GM18520 (cell line): ENCODE data around the gene RNF38.
A peak's percentile ranks its signal among the peaks of the same experiment; 100 is the strongest.
"Not testable (repeated sequence)": the region's sequence is repeated elsewhere in the genome, so short reads cannot be mapped to it uniquely, and the experiment has no call there.

Experiments
- ATAC-seq: cut with Tn5 transposase; IDR thresholded peaks from one replicate; pipeline ENCODE4 v1.9.1; 2021; ENCODE audit not compliant: unreplicated experiment

Gene RNF38

GRCh38 chr9:36407122-36407723, 7.2 kb upstream of the RNF38 start:
- no peak for ATAC-seq

- ATAC-seq, result no peak
These were observed 2.5 kb upstream of the RNF38 start for GRCh38 chr9:36402536-36402935.

DNA sequence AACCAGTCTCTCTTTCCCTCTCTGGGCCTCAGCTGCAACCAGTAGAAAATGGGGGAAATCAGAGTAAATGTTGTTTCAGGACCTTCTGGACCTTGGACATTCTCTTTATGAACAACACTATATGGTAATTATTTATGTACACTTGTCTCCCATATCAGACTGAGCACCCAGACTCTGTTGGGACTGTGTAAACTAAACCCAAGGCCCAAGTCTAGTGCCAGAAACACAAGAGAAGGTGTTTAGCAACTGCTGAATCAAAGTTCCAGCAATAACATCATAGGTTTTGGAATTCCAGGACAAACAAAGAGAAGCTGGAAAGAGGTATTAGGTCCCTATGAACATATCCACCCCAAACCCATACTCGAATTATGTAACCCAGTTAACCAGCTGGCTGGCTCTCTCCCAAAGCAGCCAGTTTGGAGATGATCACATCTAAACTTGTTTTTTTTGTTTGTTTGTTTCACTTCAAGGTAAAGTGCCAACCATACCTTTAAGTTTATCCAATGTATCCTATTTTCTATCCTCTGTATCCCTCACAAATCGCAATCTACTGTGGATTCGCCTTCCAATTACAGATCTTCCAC, 1.9 kb upstream of the RNF38 start:
- no peak for ATAC-seq

DNA sequence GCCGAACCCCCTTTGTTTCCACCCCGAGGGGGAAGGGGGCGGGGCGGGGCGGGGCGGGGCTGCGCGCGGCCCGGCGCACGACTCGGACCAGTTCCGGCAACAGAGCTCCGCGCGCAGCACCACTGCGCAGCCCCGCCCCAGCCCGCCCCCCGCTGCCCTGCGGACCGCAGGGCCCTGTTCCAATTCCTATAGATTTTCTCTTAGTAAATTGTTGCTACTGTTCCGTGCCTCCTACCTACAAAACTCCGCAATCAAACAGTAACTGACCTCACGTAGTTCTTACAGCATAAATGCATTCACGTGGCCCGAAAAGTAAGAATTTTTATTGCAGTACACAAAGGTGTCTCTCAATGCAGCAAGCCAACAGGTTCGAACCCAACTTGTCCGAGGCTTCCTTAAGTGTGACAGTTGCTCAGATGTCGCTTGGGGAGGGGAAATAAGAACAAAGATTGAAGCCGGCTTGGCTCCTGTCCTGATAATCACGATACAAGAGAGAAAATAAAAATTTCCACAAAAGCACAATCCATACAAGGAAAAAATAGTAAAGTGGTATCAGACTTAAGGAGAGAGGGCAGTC, 1.2 kb upstream of the RNF38 start:
- ATAC-seq, result peak; percentile 30

- ATAC-seq, result peak; percentile 59
These were observed 479 bp upstream of the RNF38 start for GRCh38 chr9:36400332-36401163.

DNA sequence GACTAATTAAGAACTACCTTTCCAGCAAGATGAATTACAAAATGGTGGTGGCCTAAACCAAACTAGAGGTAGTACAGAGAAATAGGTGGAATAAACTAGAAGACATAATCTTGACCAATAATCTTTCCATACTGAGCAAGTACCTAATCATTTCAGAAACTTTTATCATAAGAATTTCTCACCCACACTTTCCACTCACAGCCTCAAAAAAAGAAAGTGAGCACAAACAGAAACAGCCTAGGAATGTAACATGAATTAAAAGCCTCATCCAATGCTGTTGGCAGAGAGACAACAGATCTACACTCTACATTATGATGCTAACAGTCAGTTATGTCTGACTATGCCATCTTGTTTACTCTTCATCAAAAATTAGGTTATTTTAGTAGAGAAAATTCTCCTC, 1.3 kb downstream of the RNF38 start:
- no peak for ATAC-seq

DNA sequence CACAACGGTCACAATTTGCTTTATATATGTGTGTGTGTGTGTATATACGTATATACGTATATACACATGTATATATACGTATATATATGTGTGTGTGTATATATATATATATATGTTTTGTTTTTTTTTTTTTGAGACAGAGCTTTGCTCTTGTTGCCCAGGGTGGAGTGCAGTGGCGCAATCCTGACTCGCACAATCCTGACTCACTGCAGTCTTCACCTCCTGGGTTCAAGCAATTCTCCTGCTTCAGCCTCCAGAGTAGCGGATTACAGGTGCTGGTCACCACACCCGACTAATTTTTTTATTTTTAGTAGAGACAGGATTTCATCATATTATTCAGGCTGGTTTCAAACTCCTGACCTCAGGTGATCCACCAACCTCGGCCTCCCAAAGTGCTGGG, 3.1 kb downstream of the RNF38 start:
- no peak for ATAC-seq

GRCh38 chr9:36392489-36392888, 7.6 kb downstream of the RNF38 start:
- no peak for ATAC-seq

DNA sequence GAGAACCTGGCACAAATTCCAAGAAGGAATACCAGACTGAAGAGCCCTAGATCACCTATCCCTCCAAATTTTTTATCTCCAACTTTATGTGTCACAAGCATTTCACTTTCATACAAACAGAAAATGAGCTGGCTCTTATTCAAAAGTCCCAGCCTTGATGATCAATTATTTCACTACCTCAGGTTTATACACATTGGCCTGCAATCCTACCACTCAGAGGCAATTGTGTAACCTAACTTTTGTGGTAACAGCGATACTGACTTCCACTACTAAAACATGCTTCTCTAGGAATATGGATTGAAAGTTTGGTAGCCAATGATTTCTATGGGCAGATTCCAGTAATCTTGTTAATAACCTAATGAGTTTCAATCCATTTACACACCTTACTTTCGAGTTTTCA, 10.5 kb downstream of the RNF38 start:
- ATAC-seq, result no peak

- ATAC-seq, result not testable (repeated sequence)
These were observed 13.6 kb downstream of the RNF38 start for GRCh38 chr9:36386396-36386965.

DNA sequence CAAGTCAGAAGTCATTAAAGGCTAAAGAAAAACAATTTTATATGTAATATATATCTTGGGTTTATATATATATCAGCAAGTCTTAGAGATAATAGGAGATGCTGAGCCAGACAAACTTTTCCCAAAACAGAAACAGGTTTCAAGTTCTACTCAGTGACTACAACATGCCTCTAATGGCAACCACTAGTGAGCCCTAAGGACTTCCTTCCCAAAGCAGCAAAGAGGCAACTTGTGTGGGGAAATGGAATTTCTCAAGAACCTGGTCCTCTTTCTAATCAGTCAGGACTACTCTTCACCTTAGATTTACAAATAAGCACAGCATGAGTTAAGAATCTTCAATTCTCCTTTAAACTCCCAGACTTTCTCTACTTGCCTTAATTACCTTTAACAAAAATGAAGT, 17.6 kb downstream of the RNF38 start:
- ATAC-seq, result no peak

GRCh38 chr9:36364577-36364976, 35.5 kb downstream of the RNF38 start:
- no peak for ATAC-seq

GRCh38 chr9:36363448-36363847, 36.6 kb downstream of the RNF38 start:
- ATAC-seq, result no peak

GRCh38 chr9:36358486-36358885, 41.6 kb downstream of the RNF38 start:
- no peak for ATAC-seq

DNA sequence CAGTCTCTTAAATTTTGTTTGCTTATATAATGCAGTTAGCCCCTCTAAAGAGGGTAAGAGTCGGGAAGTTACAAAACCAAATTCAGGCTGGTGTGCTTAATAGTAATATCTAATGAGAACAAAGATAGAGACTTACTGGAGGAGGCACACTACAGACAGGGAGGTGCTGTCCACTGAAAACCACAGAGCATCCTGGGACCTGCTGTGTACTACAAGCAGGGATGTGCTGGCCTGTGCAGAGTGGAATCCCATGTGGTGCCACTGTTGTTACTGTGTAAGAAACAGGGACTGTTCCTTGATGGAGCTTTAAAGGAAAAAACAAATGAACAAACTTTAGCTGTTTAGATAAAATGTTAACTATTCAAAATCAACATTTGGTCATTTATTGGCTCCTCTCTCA, 42.4 kb downstream of the RNF38 start:
- no peak for ATAC-seq

GRCh38 chr9:36346569-36346968, 53.5 kb downstream of the RNF38 start:
- ATAC-seq, result no peak

DNA sequence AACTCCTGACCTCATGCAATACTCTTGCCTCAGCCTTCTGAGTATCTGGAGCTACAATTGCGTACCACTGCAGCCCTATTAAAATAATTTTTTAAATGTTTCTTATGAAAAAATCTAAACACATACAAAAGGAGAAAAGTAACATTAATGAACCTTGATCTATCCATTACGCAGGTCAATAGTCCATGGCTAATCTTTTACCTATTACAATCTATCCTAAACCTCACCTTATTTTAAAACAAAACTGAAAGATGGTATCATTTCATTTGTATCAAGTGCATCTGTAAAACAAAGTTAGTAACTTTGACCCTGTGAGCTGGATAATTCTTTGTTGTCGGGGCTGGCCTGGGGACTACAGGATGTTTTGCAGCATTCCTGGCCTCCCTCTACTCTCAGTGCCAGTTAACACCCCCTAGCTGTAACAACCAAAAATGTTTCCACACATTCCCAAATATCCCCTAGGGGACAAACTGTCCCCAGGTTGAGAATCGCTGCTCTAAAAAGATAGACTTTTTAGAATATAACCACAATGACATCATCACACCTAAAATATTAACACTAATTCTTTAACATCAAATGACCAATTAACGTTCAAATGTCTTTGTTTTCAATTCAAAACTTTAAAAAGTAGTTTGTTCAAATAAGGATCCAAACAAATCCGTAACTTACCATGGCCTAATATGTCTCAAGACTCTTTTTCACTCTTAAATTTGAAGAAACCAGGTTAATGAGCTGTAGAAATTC, 54.8 kb downstream of the RNF38 start:
- no peak for ATAC-seq

- peak; percentile 37 for ATAC-seq
These were observed 58.0 kb downstream of the RNF38 start for GRCh38 chr9:36341936-36342577.

DNA sequence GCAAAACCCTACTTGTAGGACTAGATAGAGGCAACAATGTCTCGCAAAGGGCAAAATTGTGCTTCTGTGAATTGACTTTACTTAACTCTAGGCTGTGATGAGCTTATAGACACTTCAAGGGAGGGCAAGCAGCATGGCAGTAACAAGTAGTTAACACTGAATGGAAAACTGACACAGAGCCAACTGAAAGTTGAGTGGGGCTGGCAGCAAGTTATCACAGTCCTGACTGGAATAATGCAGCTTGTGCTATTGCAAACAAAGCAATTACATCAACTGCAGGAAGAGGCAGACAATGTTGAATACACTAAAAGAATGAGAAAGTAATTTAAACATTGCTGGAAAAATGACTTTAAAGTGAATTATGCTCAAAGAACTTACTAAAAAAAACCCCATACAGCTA, 62.2 kb downstream of the RNF38 start:
- ATAC-seq, result no peak

GRCh38 chr9:36337002-36337401, 63.1 kb downstream of the RNF38 start:
- ATAC-seq, result no peak
